ENCODE results near the gene USP25.

GRCh38 chr21:15894596-15894995 is 164.8 kb downstream of the USP25 start:
- TF ChIP-seq POLR2AphosphoS5 (IDR thresholded peaks at IDR 0.05; ENCODE audit: low read depth, low read length) = no peak
- no peak for TF ChIP-seq POLR2A (IDR thresholded peaks at IDR 0.05; ENCODE audit: low read depth, low read length)
- TF ChIP-seq TAF1 (IDR thresholded peaks at IDR 0.05; ENCODE audit: borderline replicate concordance, low read depth, low read length) = no peak

Data from GM12892 (cell line).